HepG2 (cell line): Measurements from ENCODE around the gene TNFAIP8L2. TPM values are rescaled to one million over a fixed set of nuclear protein-coding genes. Genes with fewer than 3 reads are reported as not detected.

Experiments
- ATAC-seq: fragments of 200-7000 bp; cut with Tn5 transposase; 3 replicates; pipeline ENCODE4 v1.9.1; 2020; ENCODE audit warnings: mild to moderate bottlenecking, moderate library complexity
- BruUV-seq: library from RNA; stranded (reverse); fragments of 400-500 nt; replicated peaks from 2 replicates; lab custom pipeline; 2021; lab: Mats Ljungman, UMichigan
- CTCF ChIA-PET: fragments of 300-600 bp; formaldehyde crosslinking; extraction: SDS; loops from one replicate; lab custom pipeline; 2021; ENCODE audit warnings: low total read pairs, inconsistent platforms, low intra/inter-chr PET ratio; lab: Yijun Ruan, JAX
- POLR2A ChIA-PET: fragments of 350-600 bp; sonication (Branson Sonifier 250); formaldehyde crosslinking; loops from one replicate; lab custom pipeline; 2020; ENCODE audit warnings: antibody characterized with exemption, inconsistent platforms; lab: Yijun Ruan, JAX
- DNase-seq: peaks from one replicate; pipeline ENCODE4 v3.0.0-alpha.2; 2015; ENCODE audit warnings: low spot score
- FAIRE-seq: peaks from 3 replicates; lab custom pipeline; 2011; peaks lifted over from hg19 to GRCh38; lab: Jason Lieb, UNC
- H2AFZ ChIP-seq: one replicate; pipeline ENCODE4 v1.6.1; 2011; ENCODE audit warnings: low read length, inconsistent platforms
- H3K27ac ChIP-seq: fragments of 300-600 bp; 3 replicates; pipeline ENCODE4 v1.8.0; 2011; ENCODE audit warnings: mixed run types, mild to moderate bottlenecking, mixed read lengths, low read length, inconsistent platforms; ENCODE audit not compliant: insufficient read depth; ENCODE audit errors: extremely low read length
- H3K27me3 ChIP-seq, 2 experiments: fragments of 200-600 bp in 1 of 2; 2 replicates in 1 of 2; 3 replicates in 1 of 2; pipeline versions ENCODE4 v1.6.0 to v1.8.0; 2011; ENCODE audit warnings: low read length in 2 of 2, mild to moderate bottlenecking in 2 of 2, moderate library complexity in 2 of 2, inconsistent platforms in 1 of 2; ENCODE audit not compliant: insufficient read depth in 2 of 2, control insufficient read depth in 1 of 2
- H3K36me3 ChIP-seq, 2 experiments: fragments of 200-600 bp in 1 of 2; replicated peaks in 1 of 2; 2 replicates in 1 of 2; 3 replicates in 1 of 2; pipeline versions ENCODE4 v1.5.1 to v1.8.0; 2011; ENCODE audit warnings: low read length in 2 of 2, inconsistent platforms in 1 of 2; ENCODE audit not compliant: insufficient read depth in 2 of 2, control insufficient read depth in 1 of 2
- H3K4me1 ChIP-seq: 2 replicates; pipeline ENCODE4 v1.5.1; 2012; ENCODE audit warnings: low read length, inconsistent platforms; ENCODE audit not compliant: insufficient read depth
- H3K4me2 ChIP-seq: 2 replicates; pipeline ENCODE4 v1.6.0; 2011; ENCODE audit warnings: low read depth, low read length, inconsistent platforms
- H3K4me3 ChIP-seq, 3 experiments: fragments of 200-600 bp in 1 of 3; sonication (generic), shearing (Covaris generic) in 1 of 3; replicated peaks in 1 of 3; 2 replicates each; pipeline ENCODE4 v1.5.1; 2011 to 2016; ENCODE audit warnings: low read length in 3 of 3, inconsistent platforms in 2 of 3, low read depth in 2 of 3, mild to moderate bottlenecking in 2 of 3, control low read depth in 1 of 3, mixed read lengths in 1 of 3; ENCODE audit not compliant: insufficient read depth in 1 of 3
- H3K79me2 ChIP-seq: one replicate; pipeline ENCODE4 v1.6.1; 2011; ENCODE audit warnings: low read length, inconsistent platforms; ENCODE audit not compliant: insufficient read depth
- H3K9ac ChIP-seq: 2 replicates; pipeline ENCODE4 v1.6.0; 2011; ENCODE audit warnings: mild to moderate bottlenecking, low read depth, low read length, inconsistent platforms; ENCODE audit not compliant: insufficient read depth
- H3K9me3 ChIP-seq: 2 replicates; pipeline ENCODE4 v1.5.1; 2012; ENCODE audit warnings: mild to moderate bottlenecking, low read length
- H4K20me1 ChIP-seq: 2 replicates; pipeline ENCODE4 v1.6.0; 2011; ENCODE audit warnings: inconsistent platforms, mild to moderate bottlenecking, low read length, moderate library complexity; ENCODE audit not compliant: insufficient read depth
- BCL6 ChIP-seq: IDR thresholded peaks from 2 replicates; pipeline ENCODE4 v1.6.1; 2016; ENCODE audit warnings: missing genetic modification reagents, missing compliant biosample characterization
- FOSL2 ChIP-seq: sonication (generic); formaldehyde crosslinking; IDR thresholded peaks from 2 replicates; pipeline ENCODE4 v1.4.0; 2020; ENCODE audit warnings: missing genetic modification reagents
- GTF2F1 ChIP-seq: fragments of 150-350 bp; IDR thresholded peaks from 2 replicates; pipeline ENCODE4 v1.6.1; 2014; ENCODE audit warnings: low read length
- NR3C1 ChIP-seq: sonication (generic); formaldehyde crosslinking; IDR thresholded peaks from 2 replicates; pipeline ENCODE4 v1.4.0; 2020; ENCODE audit warnings: missing genetic modification reagents
- PHB2 ChIP-seq: fragments of 450-650 bp; IDR thresholded peaks from 2 replicates; pipeline ENCODE4 v1.6.1; 2018; ENCODE audit not compliant: partially characterized antibody
- PPARG ChIP-seq: conservative IDR thresholded peaks from 2 replicates; pipeline ENCODE4 v1.6.1; 2016; ENCODE audit warnings: missing biosample characterization, missing genetic modification reagents
- SMAD9 ChIP-seq: sonication (generic); formaldehyde crosslinking; IDR thresholded peaks from 2 replicates; pipeline ENCODE4 v1.5.1; 2020; ENCODE audit warnings: mild to moderate bottlenecking, missing genetic modification reagents
- TBP ChIP-seq: sonication (generic); formaldehyde crosslinking; IDR thresholded peaks from 2 replicates; pipeline ENCODE4 v1.5.0; 2020; ENCODE audit warnings: missing genetic modification reagents
- THAP11 ChIP-seq: IDR thresholded peaks from 2 replicates; pipeline ENCODE4 v1.6.1; 2016; ENCODE audit warnings: missing biosample characterization, missing genetic modification reagents
- TP53 ChIP-seq: sonication (generic); formaldehyde crosslinking; conservative IDR thresholded peaks from 2 replicates; pipeline ENCODE4 v1.4.0; 2020; ENCODE audit warnings: missing genetic modification reagents
- ZNF253 ChIP-seq: sonication (generic); formaldehyde crosslinking; IDR thresholded peaks from 2 replicates; pipeline ENCODE4 v1.8.0; 2022; ENCODE audit warnings: mild to moderate bottlenecking, missing genetic modification reagents, borderline replicate concordance
- ZNF703 ChIP-seq: sonication (generic); formaldehyde crosslinking; IDR thresholded peaks from 2 replicates; pipeline ENCODE4 v1.5.1; 2020; ENCODE audit warnings: missing genetic modification reagents, mild to moderate bottlenecking, moderate library complexity, borderline replicate concordance
- ZNF839 ChIP-seq: sonication (generic); formaldehyde crosslinking; IDR thresholded peaks from 2 replicates; pipeline ENCODE4 v1.4.0; 2020; ENCODE audit warnings: missing genetic modification reagents, mild to moderate bottlenecking, borderline replicate concordance
- WGBS: methylation state at CpG from one replicate; pipeline ENCODE4 v1.1.6; 2017; ENCODE audit warnings: low lambda C conversion rate; 5-methylcytosine and 5-hydroxymethylcytosine counted together
- in situ Hi-C: cut with HindIII; loops from 2 replicates; pipeline ENCODE4 v1.10.0; 2017; ENCODE audit warnings: low pct_unique_long_range_greater_than_20kb; ENCODE audit not compliant: extremely low pct_ligation_motif_present
- intact Hi-C: fragments of 100-400 bp; cut with micrococcal nuclease; formaldehyde crosslinking; loops from one replicate; pipeline ENCODE4 v1.10.0; 2022; ENCODE audit not compliant: unreplicated experiment
- polyA plus RNA-seq, 8 experiments: library from polyadenylated mRNA; depleted of rRNA in 3 of 8; stranded (reverse) in 7 of 8; unstranded in 1 of 8; fragments of >200 nt; fragmentation: Illumina TruSeq in 4 of 8; extraction: Trizol in 4 of 8; gene quantifications; 2 replicates each; pipeline versions ENCODE4 v1.2.1 to v1.2.3, GENCODE V29; 2011 to 2016; ENCODE audit warnings: low read depth in 4 of 8, missing spikeins in 1 of 8, mixed read lengths in 1 of 8; ENCODE audit not compliant: insufficient read depth in 1 of 8
- total RNA-seq, 5 experiments: library from RNA; depleted of rRNA; stranded (reverse); fragments of >200 nt; fragmentation: Illumina TruSeq; extraction: Trizol; gene quantifications; 2 replicates each; pipeline ENCODE4 v1.2.3, GENCODE V29; 2016; ENCODE audit warnings: low read depth in 1 of 5
- TF ChIP-seq, protein P1 (sequence below): IDR thresholded peaks from 2 replicates; pipeline ENCODE4 v1.6.1; 2018; ENCODE audit warnings: missing genetic modification reagents, mild to moderate bottlenecking, missing compliant biosample characterization
- TF ChIP-seq, protein P2 (sequence below): IDR thresholded peaks from 2 replicates; pipeline ENCODE4 v1.6.1; 2016; ENCODE audit warnings: control low read depth

TNFAIP8L2 gene
- total and polyA plus RNA-seq, 2 of the 13 experiments (the other 11 are each of a cell fraction or from before 2014, with no cell fraction given) = not detected

DNA sequence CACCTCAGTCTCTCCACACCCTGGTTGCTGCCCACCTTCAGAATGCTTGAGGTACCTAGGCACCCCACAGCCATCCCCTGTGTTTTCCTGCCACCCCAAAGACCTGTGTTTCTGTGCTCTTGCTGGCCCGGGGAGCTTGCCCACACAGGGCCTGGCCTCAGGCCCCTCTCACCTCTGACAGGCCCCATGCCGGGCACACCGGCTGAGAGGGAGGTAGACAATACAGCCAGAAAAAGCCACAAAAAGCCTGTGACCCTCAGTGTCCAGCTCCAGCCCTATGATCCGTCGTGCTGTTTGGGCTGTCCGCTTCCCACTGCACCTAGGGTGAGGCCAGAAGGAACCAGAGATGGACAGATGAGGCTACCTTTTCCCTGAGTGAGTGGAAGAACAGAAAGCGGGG lies 21.5 kb upstream of the TNFAIP8L2 start:
- no TSS peak for BruUV-seq
- DNase-seq (no peak), FAIRE-seq (no peak), ATAC-seq (no peak)
- H3K27ac ChIP-seq = no peak overlapping the region
- ChIA-PET POLR2A (no interaction called here), CTCF (no interaction called here)
- intact Hi-C loops (no loop called here), in situ Hi-C loops (no loop called here)
- no peaks in the 10 kb centered on the region for H4K20me1 ChIP-seq
- no peaks in the 10 kb centered on the region for H3K36me3 ChIP-seq
- H3K9ac ChIP-seq = no peak overlapping the region
- H3K27me3 ChIP-seq = no peaks in the 10 kb centered on the region
- no peak overlapping the region for H2AFZ ChIP-seq
- H3K79me2 ChIP-seq = no peaks in the 10 kb centered on the region
- no peak for TF ChIP-seq GTF2F1
- TF ChIP-seq THAP11 (CRISPR knock-in tag) = no peak
- no peak for TF ChIP-seq ZNF703 (CRISPR knock-in tag)
- TF ChIP-seq, protein P1, sequence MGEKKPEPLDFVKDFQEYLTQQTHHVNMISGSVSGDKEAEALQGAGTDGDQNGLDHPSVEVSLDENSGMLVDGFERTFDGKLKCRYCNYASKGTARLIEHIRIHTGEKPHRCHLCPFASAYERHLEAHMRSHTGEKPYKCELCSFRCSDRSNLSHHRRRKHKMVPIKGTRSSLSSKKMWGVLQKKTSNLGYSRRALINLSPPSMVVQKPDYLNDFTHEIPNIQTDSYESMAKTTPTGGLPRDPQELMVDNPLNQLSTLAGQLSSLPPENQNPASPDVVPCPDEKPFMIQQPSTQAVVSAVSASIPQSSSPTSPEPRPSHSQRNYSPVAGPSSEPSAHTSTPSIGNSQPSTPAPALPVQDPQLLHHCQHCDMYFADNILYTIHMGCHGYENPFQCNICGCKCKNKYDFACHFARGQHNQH (CRISPR knock-in tag) = no peak
- TF ChIP-seq PHB2 = no peak
- no peak for TF ChIP-seq NR3C1 (CRISPR knock-in tag)
- no peak for TF ChIP-seq FOSL2 (CRISPR knock-in tag)
- TF ChIP-seq ZNF253 (CRISPR knock-in tag) = no peak
- no peak for TF ChIP-seq ZNF839 (CRISPR knock-in tag)
- no peak for TF ChIP-seq TP53 (CRISPR knock-in tag)
- TF ChIP-seq SMAD9 (CRISPR knock-in tag) = no peak
- TF ChIP-seq, protein P2, sequence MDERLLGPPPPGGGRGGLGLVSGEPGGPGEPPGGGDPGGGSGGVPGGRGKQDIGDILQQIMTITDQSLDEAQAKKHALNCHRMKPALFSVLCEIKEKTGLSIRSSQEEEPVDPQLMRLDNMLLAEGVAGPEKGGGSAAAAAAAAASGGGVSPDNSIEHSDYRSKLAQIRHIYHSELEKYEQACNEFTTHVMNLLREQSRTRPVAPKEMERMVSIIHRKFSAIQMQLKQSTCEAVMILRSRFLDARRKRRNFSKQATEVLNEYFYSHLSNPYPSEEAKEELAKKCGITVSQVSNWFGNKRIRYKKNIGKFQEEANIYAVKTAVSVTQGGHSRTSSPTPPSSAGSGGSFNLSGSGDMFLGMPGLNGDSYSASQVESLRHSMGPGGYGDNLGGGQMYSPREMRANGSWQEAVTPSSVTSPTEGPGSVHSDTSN (CRISPR knock-in tag) = no peak
- no peak for TF ChIP-seq PPARG (CRISPR knock-in tag)
- TF ChIP-seq TBP = no peak
- no peak for TF ChIP-seq BCL6 (CRISPR knock-in tag)
- no peak overlapping the region for H3K4me3 ChIP-seq
- H3K4me1 ChIP-seq = no peaks in the 10 kb centered on the region
- no peak overlapping the region for H3K4me2 ChIP-seq
- 89% methylated on average over 7 of the region's 7 CpGs for WGBS
- no peaks in the 10 kb centered on the region for H3K9me3 ChIP-seq
